Thoracic aorta (tissue), 2 donors: Measurements from ENCODE around the gene SPOP. TPM values are rescaled to one million over a fixed set of nuclear protein-coding genes. Genes with fewer than 3 reads are reported as not detected.

Experiments
- ATAC-seq: fragments of 150-250 bp; one replicate; pipeline ENCODE4 v1.8.0; 2017; ENCODE audit warnings: low read depth; ENCODE audit not compliant: insufficient number of reproducible peaks, low FRiP score
- DNase-seq: peaks from one replicate; pipeline ENCODE4 v3.0.0-alpha.2; 2020; ENCODE audit warnings: low spot score
- H3K27ac ChIP-seq, 2 donors: fragments of 200-600 bp; sonication (generic); 1 replicate in 1 of 2; 2 replicates in 1 of 2; pipeline ENCODE4 v1.5.1; 2016; ENCODE audit warnings: mild to moderate bottlenecking in 2 of 2, moderate library complexity in 2 of 2
- H3K27me3 ChIP-seq: fragments of 200-600 bp; sonication (generic); replicated peaks from 2 replicates; pipeline ENCODE4 v1.6.0; 2016; ENCODE audit warnings: mild to moderate bottlenecking; ENCODE audit not compliant: insufficient read depth
- H3K36me3 ChIP-seq: fragments of 200-600 bp; sonication (generic); one replicate; pipeline ENCODE4 v1.5.1; 2016
- H3K4me1 ChIP-seq, 2 donors: fragments of 200-600 bp; sonication (generic); 1 replicate in 1 of 2; 2 replicates in 1 of 2; pipeline versions ENCODE4 v1.5.1 to v1.6.0; 2016; ENCODE audit warnings: low read depth in 2 of 2, mild to moderate bottlenecking in 1 of 2; ENCODE audit not compliant: control insufficient read depth in 1 of 2
- H3K4me3 ChIP-seq: fragments of 200-600 bp; sonication (generic); 2 replicates; pipeline ENCODE4 v1.5.1; 2016; ENCODE audit warnings: mild to moderate bottlenecking
- H3K9me3 ChIP-seq: fragments of 200-600 bp; sonication (generic); 2 replicates; pipeline ENCODE4 v1.5.1; 2016
- CTCF ChIP-seq: fragments of 200-600 bp; sonication (generic); IDR thresholded peaks from one replicate; pipeline ENCODE4 v1.5.1; 2019; ENCODE audit warnings: antibody characterized with exemption
- total RNA-seq, 2 donors: library from RNA; depleted of rRNA; stranded (reverse); fragments of >200 nt; gene quantifications; one replicate each; pipeline versions ENCODE4 v1.1.0 to v1.2.3, GENCODE V29; 2016

SPOP gene
- total RNA-seq, 2 donors from 2014 or later, result 97.7 to 123 TPM

- Histone ChIP-seq H3K36me3 (peaks cover 39% of the 10 kb centered on the region), H3K9me3 (no peaks in the 10 kb centered on the region), H3K4me1 (peaks cover 14 to 19% of the 10 kb centered on the region in 2 donors), H3K27ac (no peak overlapping the region), H3K27me3 (no peaks in the 10 kb centered on the region), H3K4me3 (no peak overlapping the region)
- peak; percentile 36 for TF ChIP-seq CTCF
- DNase-seq (no peak), ATAC-seq (no peak)
Observed at GRCh38 chr17:49703557-49704277, 25.8 kb upstream of the SPOP start.

- H3K4me1 ChIP-seq, result peaks cover 0 to 16% of the 10 kb centered on the region in 2 donors
- no peak overlapping the region for H3K27ac ChIP-seq
- DNase-seq (no peak), ATAC-seq (no peak)
- peaks cover 39% of the 10 kb centered on the region for H3K36me3 ChIP-seq
- no peak for TF ChIP-seq CTCF
- no peaks in the 10 kb centered on the region for H3K9me3 ChIP-seq
- H3K27me3 ChIP-seq, result no peaks in the 10 kb centered on the region
- H3K4me3 ChIP-seq, result no peak overlapping the region
Observed at GRCh38 chr17:49700960-49701359, 23.1 kb upstream of the SPOP start.

DNA sequence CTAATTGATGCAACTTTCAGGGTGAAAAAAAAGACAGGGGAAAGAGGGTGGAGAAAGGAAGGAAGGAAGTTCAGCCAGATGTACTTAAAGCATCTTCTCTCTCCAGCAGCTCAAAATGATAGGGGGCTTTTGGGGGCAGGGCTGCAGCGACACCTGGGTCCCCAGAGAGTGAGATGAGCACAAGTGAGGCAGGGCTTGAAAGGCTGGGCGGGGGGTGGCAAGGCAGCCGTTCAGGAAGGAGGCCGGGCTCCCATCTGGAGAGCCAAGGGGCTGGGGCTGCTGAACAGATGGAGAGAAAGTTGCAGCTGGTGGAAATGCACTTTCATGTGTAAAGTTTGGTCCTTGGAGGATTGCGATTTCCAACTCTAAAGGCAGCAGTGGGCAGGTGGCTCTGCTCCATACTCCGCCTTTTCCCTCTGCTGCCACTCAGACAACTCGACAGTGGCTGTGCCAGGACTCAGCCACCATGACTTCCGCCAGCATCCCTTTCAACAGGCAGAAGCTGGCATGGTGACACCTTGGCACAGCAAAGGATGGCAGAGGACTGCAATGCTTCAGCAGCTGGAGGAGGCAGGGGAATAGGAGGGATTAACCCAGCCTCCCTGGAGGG is 22.2 kb upstream of the SPOP start:
- no peak overlapping the region for H3K4me3 ChIP-seq
- DNase-seq (no peak), ATAC-seq (no peak)
- H3K27me3 ChIP-seq, result no peaks in the 10 kb centered on the region
- peaks cover 0 to 19% of the 10 kb centered on the region in 2 donors for H3K4me1 ChIP-seq
- H3K27ac ChIP-seq, result no peak overlapping the region
- TF ChIP-seq CTCF, result no peak
- H3K36me3 ChIP-seq, result peaks cover 34% of the 10 kb centered on the region
- H3K9me3 ChIP-seq, result no peaks in the 10 kb centered on the region

GRCh38 chr17:49698005-49698404 is 20.1 kb upstream of the SPOP start:
- peaks cover 0 to 34% of the 10 kb centered on the region in 2 donors for H3K4me1 ChIP-seq
- H3K27ac ChIP-seq, result peak overlapping the region in 1 of 2 donors; percentile 10
- ATAC-seq (no peak), DNase-seq (no peak)
- H3K4me3 ChIP-seq, result no peak overlapping the region
- no peaks in the 10 kb centered on the region for H3K9me3 ChIP-seq
- no peak for TF ChIP-seq CTCF
- H3K36me3 ChIP-seq, result peaks cover 14% of the 10 kb centered on the region
- H3K27me3 ChIP-seq, result no peaks in the 10 kb centered on the region

DNA sequence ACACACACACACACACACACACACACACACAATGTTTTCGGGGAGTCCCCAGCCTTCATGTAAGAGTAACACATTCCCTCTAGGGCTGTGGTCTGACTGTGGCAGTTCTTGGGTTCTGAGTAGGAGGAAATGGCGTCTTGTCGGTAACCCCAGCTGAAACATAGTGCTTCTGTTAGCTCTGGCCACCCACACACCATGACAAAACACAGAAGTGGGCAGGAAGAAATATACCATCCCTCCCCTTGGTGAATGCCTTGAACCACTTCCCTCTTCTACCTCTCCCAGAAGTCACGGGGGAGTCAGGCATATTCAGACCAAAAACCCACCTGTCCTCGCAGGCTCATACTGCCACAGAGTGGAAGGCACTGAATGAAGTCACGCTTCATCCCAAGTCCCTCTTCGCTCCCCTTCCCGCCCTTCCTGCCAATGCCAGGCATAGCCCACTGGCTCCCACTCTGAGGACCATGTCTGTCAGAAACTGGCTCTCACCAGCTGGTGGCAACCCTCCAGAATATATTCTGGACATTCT is 18.4 kb upstream of the SPOP start:
- no peaks in the 10 kb centered on the region for H3K36me3 ChIP-seq
- H3K27me3 ChIP-seq, result no peaks in the 10 kb centered on the region
- peak overlapping the region in 1 of 2 donors; percentile 12 for H3K27ac ChIP-seq
- H3K4me3 ChIP-seq, result no peak overlapping the region
- ATAC-seq, result no peak
- H3K4me1 ChIP-seq, result peaks cover 10 to 51% of the 10 kb centered on the region in 2 donors
- no peak for TF ChIP-seq CTCF
- H3K9me3 ChIP-seq, result no peaks in the 10 kb centered on the region
- no peak for DNase-seq
